ENCODE measurements around the gene AJAP1.

AJAP1 gene

GRCh38 chr1:4638345-4638729 is 16.1 kb upstream of the AJAP1 start:
- DNase-seq (ENCODE audit: low spot score) (no peak), ATAC-seq (ENCODE audit: low read depth) (no peak)
- Histone ChIP-seq H3K36me3 (ENCODE audit: low read depth) (no peaks in the 10 kb centered on the region), H3K9me3 (ENCODE audit: severe bottlenecking) (no peaks in the 10 kb centered on the region), H3K4me1 (ENCODE audit: insufficient read depth, poor library complexity, severe bottlenecking) (no peaks in the 10 kb centered on the region), H3K27ac (ENCODE audit: poor library complexity, severe bottlenecking) (no peak overlapping the region), H3K27me3 (ENCODE audit: insufficient read depth, poor library complexity, severe bottlenecking) (no peaks in the 10 kb centered on the region), H3K4me3 (ENCODE audit: severe bottlenecking) (no peak overlapping the region)
- TF ChIP-seq CTCF (IDR thresholded peaks at IDR 0.05; ENCODE audit: poor library complexity, severe bottlenecking) = no peak

- H3K4me3 ChIP-seq (ENCODE audit: severe bottlenecking) = no peak overlapping the region
- ATAC-seq (ENCODE audit: low read depth) (no peak), DNase-seq (ENCODE audit: low spot score) (no peak)
- H3K9me3 ChIP-seq (ENCODE audit: severe bottlenecking) = no peaks in the 10 kb centered on the region
- no peak for TF ChIP-seq CTCF (IDR thresholded peaks at IDR 0.05; ENCODE audit: poor library complexity, severe bottlenecking)
- no peak overlapping the region for H3K27ac ChIP-seq (ENCODE audit: poor library complexity, severe bottlenecking)
- no peaks in the 10 kb centered on the region for H3K27me3 ChIP-seq (ENCODE audit: insufficient read depth, poor library complexity, severe bottlenecking)
- H3K36me3 ChIP-seq (ENCODE audit: low read depth) = no peaks in the 10 kb centered on the region
- peaks cover 12% of the 10 kb centered on the region for H3K4me1 ChIP-seq (ENCODE audit: insufficient read depth, poor library complexity, severe bottlenecking)
Observed at GRCh38 chr1:4640931-4641330, 13.5 kb upstream of the AJAP1 start.

GRCh38 chr1:4647391-4647790 is 7.0 kb upstream of the AJAP1 start:
- no peaks in the 10 kb centered on the region for H3K9me3 ChIP-seq (ENCODE audit: severe bottlenecking)
- no peak for ATAC-seq (ENCODE audit: low read depth)

GRCh38 chr1:4648657-4649056 is 5.8 kb upstream of the AJAP1 start:
- DNase-seq (ENCODE audit: low spot score) (no peak), ATAC-seq (ENCODE audit: low read depth) (no peak)
- no peaks in the 10 kb centered on the region for H3K36me3 ChIP-seq (ENCODE audit: low read depth)

More at GRCh38 chr1:4647391-4647790, 7.0 kb upstream of the AJAP1 start:
- H3K27me3 ChIP-seq (ENCODE audit: insufficient read depth, poor library complexity, severe bottlenecking) = no peaks in the 10 kb centered on the region
- DNase-seq (ENCODE audit: low spot score) = no peak
- no peak for TF ChIP-seq CTCF (IDR thresholded peaks at IDR 0.05; ENCODE audit: poor library complexity, severe bottlenecking)
- no peaks in the 10 kb centered on the region for H3K36me3 ChIP-seq (ENCODE audit: low read depth)
- H3K4me3 ChIP-seq (ENCODE audit: severe bottlenecking) = no peak overlapping the region
- H3K4me1 ChIP-seq (ENCODE audit: insufficient read depth, poor library complexity, severe bottlenecking) = peaks cover 27% of the 10 kb centered on the region
- no peak overlapping the region for H3K27ac ChIP-seq (ENCODE audit: poor library complexity, severe bottlenecking)

More at GRCh38 chr1:4648657-4649056, 5.8 kb upstream of the AJAP1 start:
- no peak overlapping the region for H3K27ac ChIP-seq (ENCODE audit: poor library complexity, severe bottlenecking)
- no peaks in the 10 kb centered on the region for H3K9me3 ChIP-seq (ENCODE audit: severe bottlenecking)
- H3K4me1 ChIP-seq (ENCODE audit: insufficient read depth, poor library complexity, severe bottlenecking) = peaks cover 27% of the 10 kb centered on the region
- H3K4me3 ChIP-seq (ENCODE audit: severe bottlenecking) = no peak overlapping the region
- TF ChIP-seq CTCF (IDR thresholded peaks at IDR 0.05; ENCODE audit: poor library complexity, severe bottlenecking) = no peak
- H3K27me3 ChIP-seq (ENCODE audit: insufficient read depth, poor library complexity, severe bottlenecking) = no peaks in the 10 kb centered on the region

Data from RWPE2 (cell line).